DMS153 treated with DMSO at 0.1 percent for 48 hours (cell line): ENCODE results near the gene SERPINH1.

Experiments used
- DNase-seq: peaks from one replicate; lab custom pipeline; 2025; ENCODE audit not compliant: unreplicated experiment; lab: John Stamatoyannopoulos, UW

The SERPINH1 gene

GRCh38 chr11:75554258-75555022 is 7.6 kb upstream of the SERPINH1 start:
- DNase-seq: no peak

GRCh38 chr11:75555079-75555811 is 6.8 kb upstream of the SERPINH1 start:
- DNase-seq: no peak

GRCh38 chr11:75556275-75556674 is 5.8 kb upstream of the SERPINH1 start:
- DNase-seq: no peak

GRCh38 chr11:75557666-75558494 is 4.2 kb upstream of the SERPINH1 start:
- no peak for DNase-seq

GRCh38 chr11:75558939-75559843 is 2.9 kb upstream of the SERPINH1 start:
- DNase-seq: no peak

- no peak for DNase-seq
Measured at GRCh38 chr11:75560644-75561043, 1.4 kb upstream of the SERPINH1 start.

- no peak for DNase-seq
Measured at GRCh38 chr11:75561426-75562047, 516 bp upstream of the SERPINH1 start.

GRCh38 chr11:75562836-75563484 is 907 bp downstream of the SERPINH1 start:
- no peak for DNase-seq

GRCh38 chr11:75563501-75563977 is 1.5 kb downstream of the SERPINH1 start:
- no peak for DNase-seq

- no peak for DNase-seq
Measured at GRCh38 chr11:75563978-75564552, 2.0 kb downstream of the SERPINH1 start.

- DNase-seq: no peak
Measured at GRCh38 chr11:75565221-75565814, 3.3 kb downstream of the SERPINH1 start.

- DNase-seq: no peak
Measured at GRCh38 chr11:75565916-75566762, 4.1 kb downstream of the SERPINH1 start.

GRCh38 chr11:75566763-75567279 is 4.8 kb downstream of the SERPINH1 start:
- no peak for DNase-seq

- no peak for DNase-seq
Measured at GRCh38 chr11:75567971-75568370, 5.9 kb downstream of the SERPINH1 start.

GRCh38 chr11:75568616-75569219 is 6.7 kb downstream of the SERPINH1 start:
- DNase-seq: no peak

- DNase-seq: no peak
Measured at GRCh38 chr11:75570559-75571139, 8.6 kb downstream of the SERPINH1 start.

GRCh38 chr11:75571625-75572024 is 9.6 kb downstream of the SERPINH1 start:
- DNase-seq: no peak
